Measurements from ENCODE around the gene SBNO1. TPM values are rescaled to one million over a fixed set of nuclear protein-coding genes. Genes with fewer than 3 reads are reported as not detected.

SBNO1 gene
- total RNA-seq, 1 experiment from 2014 or later: 23.3 TPM

GRCh38 chr12:123388951-123389559 is 24.4 kb upstream of the SBNO1 start:
- intact Hi-C loops (cut with micrococcal nuclease): no loop called here
- H4K20me1 ChIP-seq (ENCODE audit: low read length): no peaks in the 10 kb centered on the region
- no peaks in the 10 kb centered on the region for H3K27me3 ChIP-seq (ENCODE audit: low read length)
- 0 out of 2 replicates have a peak overlapping the region, but pooled peaks have one; percentile 91 for H3K4me2 ChIP-seq (ENCODE audit: low read length)
- ChIA-PET POLR2A (ENCODE audit: unreplicated experiment) (interaction anchor here (0.5 kb wide), 1 partner anchor 26 kb away, joined by 5 read pairs; no protein-coding TSS in a partner anchor), CTCF (interaction anchor here (0.5 kb wide), 1 partner anchor 64 kb away, joined by 3 read pairs; no protein-coding TSS in a partner anchor)
- no TSS peak for BruUV-seq (replicated peaks)
- no peak for TF ChIP-seq EZH2phosphoT487 (IDR thresholded peaks at IDR 0.05; ENCODE audit: borderline replicate concordance, low read length)
- no peak for TF ChIP-seq EZH2 (IDR thresholded peaks at IDR 0.05; ENCODE audit: low read length, unreplicated experiment)
- TF ChIP-seq CTCF (conservative IDR thresholded peaks at IDR 0.05; ENCODE audit: low read depth, low read length): no peak
- peaks cover 23% of the 10 kb centered on the region for H3K4me1 ChIP-seq (ENCODE audit: insufficient read depth, low read length)
- peak; percentile 4 for ATAC-seq
- H3K79me2 ChIP-seq (ENCODE audit: low read length): peaks cover 77% of the 10 kb centered on the region
- H3K9me2 ChIP-seq (replicated peaks; ENCODE audit: low read length): no peaks in the 10 kb centered on the region
- H3K36me3 ChIP-seq (ENCODE audit: low read depth, low read length): peaks cover 21% of the 10 kb centered on the region; the same call in 1 of the 2 replicates
- H3K9me3 ChIP-seq (ENCODE audit: low read length): no peaks in the 10 kb centered on the region
- peak overlapping the region; percentile 83; the same call in 1 of the 2 replicates for H3K9ac ChIP-seq (ENCODE audit: low read length)
- no peaks in the 10 kb centered on the region for H3F3A ChIP-seq (ENCODE audit: low read length, unreplicated experiment)
- H3K4me3 ChIP-seq (ENCODE audit: low read length): peak overlapping the region; percentile 92
- no peak overlapping the region for H2AFZ ChIP-seq (ENCODE audit: low read length)
- no peak overlapping the region for H3K27ac ChIP-seq (ENCODE audit: low read length)
- no peak for DNase-seq

GRCh38 chr12:123388177-123388950 is 23.7 kb upstream of the SBNO1 start:
- ATAC-seq (peak; percentile 38), DNase-seq (peak; percentile 76)
- H2AFZ ChIP-seq (ENCODE audit: low read length): peak overlapping the region; percentile 90
- CTCF ChIA-PET: interaction anchor here (0.5 kb wide), 1 partner anchor 63 kb away, joined by 3 read pairs; no protein-coding TSS in a partner anchor
- intact Hi-C loops (cut with micrococcal nuclease): no loop called here
- H3K9me3 ChIP-seq (ENCODE audit: low read length): no peaks in the 10 kb centered on the region
- peaks cover 21% of the 10 kb centered on the region; the same call in 1 of the 2 replicates for H3K36me3 ChIP-seq (ENCODE audit: low read depth, low read length)
- H3K79me2 ChIP-seq (ENCODE audit: low read length): peaks cover 76% of the 10 kb centered on the region
- POLR2A ChIA-PET (ENCODE audit: unreplicated experiment): interaction anchor here (0.5 kb wide), 1 partner anchor 25 kb away, joined by 5 read pairs; no protein-coding TSS in a partner anchor
- no peak for TF ChIP-seq CTCF (conservative IDR thresholded peaks at IDR 0.05; ENCODE audit: low read depth, low read length)
- TF ChIP-seq EZH2 (IDR thresholded peaks at IDR 0.05; ENCODE audit: low read length, unreplicated experiment): no peak
- TF ChIP-seq EZH2phosphoT487 (IDR thresholded peaks at IDR 0.05; ENCODE audit: borderline replicate concordance, low read length): no peak
- peaks cover 25% of the 10 kb centered on the region for H3K4me1 ChIP-seq (ENCODE audit: insufficient read depth, low read length)
- H3F3A ChIP-seq (ENCODE audit: low read length, unreplicated experiment): no peaks in the 10 kb centered on the region
- H3K4me3 ChIP-seq (ENCODE audit: low read length): peak overlapping the region; percentile 83
- peak overlapping the region; percentile 96 for H3K4me2 ChIP-seq (ENCODE audit: low read length)
- peak overlapping the region; percentile 34 for H3K9ac ChIP-seq (ENCODE audit: low read length)
- no peaks in the 10 kb centered on the region for H3K9me2 ChIP-seq (replicated peaks; ENCODE audit: low read length)
- H3K27ac ChIP-seq (ENCODE audit: low read length): peak overlapping the region; percentile 41; the same call in 1 of the 2 replicates
- BruUV-seq (replicated peaks): no TSS peak
- no peaks in the 10 kb centered on the region for H3K27me3 ChIP-seq (ENCODE audit: low read length)
- no peaks in the 10 kb centered on the region for H4K20me1 ChIP-seq (ENCODE audit: low read length)
